GM19395 (cell line): ENCODE measurements around the gene JADE2.
"Not testable (repeated sequence)": the region's sequence is repeated elsewhere in the genome, so short reads cannot be mapped to it uniquely, and the experiment has no call there.

Source experiments
- ATAC-seq: cut with Tn5 transposase; IDR thresholded peaks from one replicate; pipeline ENCODE4 v1.9.1; 2021; ENCODE audit warnings: mild to moderate bottlenecking, moderate library complexity; ENCODE audit not compliant: unreplicated experiment

The JADE2 gene

GRCh38 chr5:134549714-134550113, 24.2 kb downstream of the JADE2 start:
- no peak for ATAC-seq

- no peak for ATAC-seq
Measured at GRCh38 chr5:134550271-134551214, 25.1 kb downstream of the JADE2 start.

DNA sequence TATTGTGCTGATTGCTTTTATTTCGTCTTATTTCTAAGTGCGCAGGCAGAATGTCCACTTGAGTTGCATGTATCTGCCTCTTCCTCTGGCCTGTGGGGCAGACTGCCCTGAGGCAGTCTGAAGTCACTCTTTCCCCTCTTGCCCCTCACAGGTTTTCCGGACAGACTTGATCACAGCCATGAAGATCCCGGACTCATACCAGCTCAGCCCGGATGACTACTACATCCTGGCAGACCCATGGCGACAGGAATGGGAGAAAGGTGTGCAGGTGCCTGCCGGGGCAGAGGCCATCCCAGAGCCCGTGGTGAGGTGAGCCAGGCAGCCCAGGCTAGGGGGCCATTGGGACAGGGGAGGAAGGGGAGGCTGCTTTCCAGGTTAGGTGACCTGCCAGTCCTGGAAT, 26.4 kb downstream of the JADE2 start:
- no peak for ATAC-seq

GRCh38 chr5:134552301-134552700, 26.8 kb downstream of the JADE2 start:
- ATAC-seq = no peak

DNA sequence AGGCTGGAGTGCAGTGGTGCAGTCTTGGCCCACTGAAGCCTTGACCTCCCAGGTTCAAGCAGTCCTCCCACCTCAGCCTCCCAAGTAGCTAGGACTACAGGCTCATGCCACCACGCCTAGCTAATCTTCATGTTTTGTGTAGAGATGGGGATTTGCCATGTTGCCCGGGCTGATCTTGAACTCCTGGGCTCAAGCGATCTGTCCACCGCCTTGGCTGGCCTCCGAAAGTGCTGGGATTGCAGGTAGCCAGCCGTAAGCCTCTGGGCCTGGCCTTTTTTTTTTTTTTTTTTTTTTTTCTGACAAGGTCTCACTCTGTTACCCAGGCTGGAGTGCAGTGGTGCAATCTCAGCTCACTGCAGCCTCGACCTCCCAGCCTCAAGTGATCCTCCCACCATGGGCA, 27.2 kb downstream of the JADE2 start:
- ATAC-seq = not testable (repeated sequence)

- no peak for ATAC-seq
Measured at GRCh38 chr5:134553821-134554267, 28.4 kb downstream of the JADE2 start.

DNA sequence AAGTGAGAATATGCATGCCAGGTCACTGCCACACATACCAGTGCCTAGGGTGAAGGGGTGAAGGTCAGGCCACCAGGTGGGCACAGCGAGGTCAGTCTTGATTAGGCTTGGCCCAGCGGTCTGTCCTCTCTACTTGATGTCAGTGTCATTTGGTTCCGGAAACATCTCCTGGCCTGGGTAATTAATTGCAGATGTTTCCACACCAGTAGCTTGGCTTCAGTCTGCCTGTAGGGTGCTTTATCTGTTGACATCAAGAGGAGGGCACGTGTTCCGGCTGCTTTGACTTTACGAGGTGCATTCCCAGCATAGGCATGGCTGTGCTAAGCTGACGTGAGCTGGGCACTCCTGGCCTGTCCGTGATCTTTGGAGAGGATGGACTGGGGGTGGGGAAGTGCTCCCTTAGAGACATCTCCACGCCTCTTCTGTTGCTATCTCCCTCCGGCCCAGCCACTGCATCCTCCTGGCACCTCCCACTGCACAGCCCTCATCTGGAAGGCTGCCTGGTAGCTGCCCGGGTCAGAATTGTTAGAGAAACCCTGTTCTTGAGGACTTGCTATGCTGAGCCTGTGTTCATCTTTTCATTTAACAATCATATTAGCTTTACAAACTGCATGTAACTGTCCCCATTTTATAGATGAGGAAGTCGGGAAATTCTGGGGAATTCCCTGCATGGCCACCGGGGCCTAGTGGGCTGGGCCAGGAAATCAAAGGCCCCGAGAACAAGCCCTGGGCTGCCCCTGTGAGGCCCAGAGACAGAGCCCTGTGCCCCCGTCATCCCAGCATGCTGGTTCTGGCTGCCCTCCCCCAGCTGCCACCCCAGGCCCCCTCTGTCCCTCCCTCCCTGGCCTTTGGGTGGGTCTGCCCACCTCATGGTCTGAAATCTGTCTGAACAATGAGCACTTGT, 29.1 kb downstream of the JADE2 start:
- ATAC-seq = peak; percentile 55

- no peak for ATAC-seq
Measured at GRCh38 chr5:134555223-134555889, 29.9 kb downstream of the JADE2 start.

DNA sequence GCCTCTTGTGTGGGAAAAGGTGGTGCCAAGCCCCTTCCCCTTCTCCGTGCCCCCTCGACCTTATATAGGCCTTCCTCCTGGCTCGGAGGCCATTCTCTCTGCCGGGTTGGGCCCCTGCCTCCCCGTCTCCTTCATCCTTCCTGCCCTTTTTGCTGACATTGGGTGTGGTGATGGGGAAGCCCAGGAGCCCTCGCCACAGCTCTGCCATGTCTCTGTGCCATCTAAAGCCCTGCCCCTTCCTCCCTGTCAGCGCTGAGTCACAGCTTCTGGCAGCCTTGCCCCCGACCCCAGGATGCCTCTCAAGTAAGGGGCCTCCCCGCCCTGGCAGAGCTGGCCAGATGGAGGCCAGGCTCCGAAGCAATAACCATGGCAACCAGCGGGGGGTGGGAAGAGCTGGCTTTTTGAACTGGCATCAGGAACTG, 30.4 kb downstream of the JADE2 start:
- ATAC-seq = peak; percentile 44

- not testable (repeated sequence) for ATAC-seq
Measured at GRCh38 chr5:134556588-134556987, 31.1 kb downstream of the JADE2 start.

DNA sequence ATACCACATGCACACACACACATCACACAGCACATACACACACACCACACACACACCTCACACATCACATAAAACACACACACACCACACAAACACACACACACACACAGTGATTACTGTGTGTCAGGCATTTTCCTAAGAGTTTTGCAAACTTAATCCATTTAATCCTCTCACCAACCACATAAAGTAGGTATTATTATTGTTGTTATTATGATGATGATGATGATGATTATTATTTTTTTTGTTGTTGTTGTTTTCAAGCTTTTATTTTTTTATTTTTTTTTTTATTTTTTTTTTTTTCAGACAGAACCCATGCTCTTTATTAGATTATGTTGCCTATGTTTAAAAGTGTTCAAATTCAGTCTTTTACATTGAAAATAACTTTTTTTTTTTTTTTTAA, 31.5 kb downstream of the JADE2 start:
- no peak for ATAC-seq

- no peak for ATAC-seq
Measured at GRCh38 chr5:134559672-134560071, 34.2 kb downstream of the JADE2 start.

DNA sequence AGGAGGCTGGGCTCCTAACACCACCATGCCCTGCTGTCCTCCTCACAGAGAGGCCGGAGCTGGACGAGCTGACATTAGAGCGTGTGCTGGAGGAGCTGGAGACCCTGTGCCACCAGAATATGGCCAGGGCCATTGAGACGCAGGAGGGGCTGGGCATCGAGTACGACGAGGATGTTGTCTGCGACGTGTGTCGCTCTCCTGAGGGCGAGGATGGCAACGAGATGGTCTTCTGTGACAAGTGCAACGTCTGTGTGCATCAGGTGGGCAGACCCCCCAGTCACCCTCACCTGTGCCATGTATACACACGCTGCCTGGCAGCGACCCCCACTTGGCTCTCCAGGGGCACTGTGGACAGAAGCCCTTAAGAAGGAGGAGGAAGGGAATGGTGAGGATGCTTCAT, 35.2 kb downstream of the JADE2 start:
- ATAC-seq = no peak

- no peak for ATAC-seq
Measured at GRCh38 chr5:134561871-134562296, 36.4 kb downstream of the JADE2 start.

DNA sequence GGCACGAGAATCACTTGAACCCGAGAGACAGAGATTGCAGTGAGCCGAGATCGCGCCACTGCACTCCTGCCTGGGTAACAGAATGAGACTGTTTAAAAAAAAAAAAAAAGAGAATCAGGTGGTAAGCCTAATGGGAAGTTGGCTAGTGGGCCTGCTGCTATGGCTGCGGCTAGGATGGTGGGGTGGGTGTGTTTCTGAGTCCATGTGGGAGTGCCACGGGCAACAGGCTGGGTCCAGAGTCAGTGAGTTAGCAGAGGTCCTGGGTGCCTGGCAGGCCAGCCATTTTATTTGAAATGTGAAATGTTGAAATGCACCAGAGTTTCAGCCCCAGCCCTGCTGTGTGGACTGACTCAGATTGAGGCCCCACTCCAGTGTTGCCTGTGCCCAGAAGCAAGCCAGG, 37.8 kb downstream of the JADE2 start:
- no peak for ATAC-seq

GRCh38 chr5:134563962-134564361, 38.5 kb downstream of the JADE2 start:
- ATAC-seq = no peak

GRCh38 chr5:134564396-134564795, 38.9 kb downstream of the JADE2 start:
- ATAC-seq = no peak

- no peak for ATAC-seq
Measured at GRCh38 chr5:134565791-134566740, 40.6 kb downstream of the JADE2 start.

- ATAC-seq = no peak
Measured at GRCh38 chr5:134566741-134567221, 41.3 kb downstream of the JADE2 start.
